Measurements from ENCODE around the gene NRBF2.

GRCh38 chr10:63143987-63144386 lies 10.9 kb downstream of the NRBF2 start:
- TF ChIP-seq TAF1 (IDR thresholded peaks at IDR 0.05; ENCODE audit: borderline replicate concordance, low read depth, low read length) (no peak), POLR2A (IDR thresholded peaks at IDR 0.05; ENCODE audit: low read depth, low read length) (no peak)
